Liver (tissue), 9 donors: ENCODE results near the gene MED12. TPM values are rescaled to one million over a fixed set of nuclear protein-coding genes. Genes with fewer than 3 reads are reported as not detected.

Source experiments
- DNase-seq: peaks from one replicate; pipeline ENCODE4 v3.0.0-alpha.2; 2017; ENCODE audit warnings: low spot score
- H3K27ac ChIP-seq, 2 donors: one replicate each; pipeline ENCODE4 v1.7.0; 2013; ENCODE audit warnings: inconsistent platforms in 2 of 2, low read length in 2 of 2, control low read depth in 1 of 2, low read depth in 1 of 2, mild to moderate bottlenecking in 1 of 2
- H3K27me3 ChIP-seq, 4 donors: one replicate each; pipeline versions ENCODE4 v1.6.1 to v1.7.0; 2013; ENCODE audit warnings: low read length in 3 of 4, inconsistent platforms in 1 of 4, mild to moderate bottlenecking in 1 of 4, moderate library complexity in 1 of 4; ENCODE audit not compliant: control insufficient read depth in 4 of 4, insufficient read depth in 4 of 4
- H3K36me3 ChIP-seq, 4 donors: one replicate each; pipeline versions ENCODE4 v1.6.1 to v1.7.0; 2013; ENCODE audit warnings: low read length in 3 of 4, mild to moderate bottlenecking in 3 of 4, low read depth in 1 of 4, moderate library complexity in 1 of 4; ENCODE audit not compliant: control insufficient read depth in 4 of 4, insufficient read depth in 3 of 4
- H3K4me1 ChIP-seq, 4 donors: one replicate each; pipeline versions ENCODE4 v1.6.1 to v1.7.0; 2013; ENCODE audit warnings: low read length in 3 of 4, mild to moderate bottlenecking in 3 of 4, moderate library complexity in 1 of 4; ENCODE audit not compliant: control insufficient read depth in 4 of 4, insufficient read depth in 4 of 4
- H3K4me3 ChIP-seq, 3 donors: one replicate each; pipeline versions ENCODE4 v1.6.1 to v1.7.0; 2013; ENCODE audit warnings: low read length in 3 of 3, control low read depth in 1 of 3, low read depth in 1 of 3, mild to moderate bottlenecking in 1 of 3
- H3K9ac ChIP-seq, 2 donors: one replicate each; pipeline ENCODE4 v1.7.0; 2013; ENCODE audit warnings: low read length in 2 of 2, mild to moderate bottlenecking in 2 of 2, moderate library complexity in 2 of 2, control low read depth in 1 of 2, low read depth in 1 of 2
- H3K9me3 ChIP-seq, 4 donors: one replicate each; pipeline versions ENCODE4 v1.6.1 to v1.7.0; 2013; ENCODE audit warnings: low read length in 3 of 4; ENCODE audit not compliant: control insufficient read depth in 4 of 4
- ATF3 ChIP-seq: IDR thresholded peaks from 2 replicates; pipeline ENCODE4 v1.6.1; 2016; ENCODE audit warnings: antibody characterized with exemption
- CTCF ChIP-seq: fragments of 150-350 bp; IDR thresholded peaks from 2 replicates; pipeline ENCODE4 v1.5.1; 2017; ENCODE audit warnings: improper control_type of control experiment, low read depth, low read length; ENCODE audit not compliant: missing input control
- EGR1 ChIP-seq, 2 donors: IDR thresholded peaks; 2 replicates each; pipeline ENCODE4 v1.6.1; 2016 to 2018; ENCODE audit warnings: antibody characterized with exemption in 2 of 2, low read depth in 2 of 2
- FOXA1 ChIP-seq: IDR thresholded peaks from 2 replicates; pipeline ENCODE4 v1.6.1; 2016; ENCODE audit warnings: antibody characterized with exemption
- FOXA2 ChIP-seq: IDR thresholded peaks from 2 replicates; pipeline ENCODE4 v1.6.1; 2016; ENCODE audit warnings: antibody characterized with exemption
- GABPA ChIP-seq, 2 donors: IDR thresholded peaks in 1 of 2; conservative IDR thresholded peaks in 1 of 2; 2 replicates each; pipeline ENCODE4 v1.6.1; 2016; ENCODE audit warnings: antibody characterized with exemption in 2 of 2, mild to moderate bottlenecking in 1 of 2, moderate library complexity in 1 of 2
- HNF4A ChIP-seq, 2 donors: conservative IDR thresholded peaks; 2 replicates each; pipeline ENCODE4 v1.6.1; 2016; ENCODE audit warnings: antibody characterized with exemption in 2 of 2, mild to moderate bottlenecking in 2 of 2
- HNF4G ChIP-seq: IDR thresholded peaks from 2 replicates; pipeline ENCODE4 v1.6.1; 2016; ENCODE audit warnings: antibody characterized with exemption
- JUND ChIP-seq, 2 donors: IDR thresholded peaks; 2 replicates each; pipeline ENCODE4 v1.6.1; 2016; ENCODE audit warnings: antibody characterized with exemption in 2 of 2
- MAX ChIP-seq: IDR thresholded peaks from 2 replicates; pipeline ENCODE4 v1.6.1; 2016; ENCODE audit warnings: antibody characterized with exemption
- NR2F2 ChIP-seq: IDR thresholded peaks from 2 replicates; pipeline ENCODE4 v1.6.1; 2016; ENCODE audit warnings: antibody characterized with exemption
- RAD21 ChIP-seq, 2 donors: IDR thresholded peaks; 2 replicates each; pipeline ENCODE4 v1.6.1; 2016; ENCODE audit warnings: antibody characterized with exemption in 2 of 2, mild to moderate bottlenecking in 2 of 2
- RXRA ChIP-seq, 2 donors: IDR thresholded peaks; 2 replicates each; pipeline ENCODE4 v1.6.1; 2017 to 2018; ENCODE audit warnings: antibody characterized with exemption in 2 of 2, mild to moderate bottlenecking in 1 of 2
- SP1 ChIP-seq: IDR thresholded peaks from 2 replicates; pipeline ENCODE4 v1.6.1; 2018; ENCODE audit warnings: antibody characterized with exemption, mild to moderate bottlenecking
- TAF1 ChIP-seq: conservative IDR thresholded peaks from 2 replicates; pipeline ENCODE4 v1.6.1; 2016; ENCODE audit warnings: antibody characterized with exemption, mild to moderate bottlenecking
- YY1 ChIP-seq: IDR thresholded peaks from 2 replicates; pipeline ENCODE4 v1.6.1; 2016; ENCODE audit warnings: antibody characterized with exemption, mild to moderate bottlenecking
- ZBTB33 ChIP-seq: IDR thresholded peaks from 2 replicates; pipeline ENCODE4 v1.6.1; 2016; ENCODE audit warnings: antibody characterized with exemption
- WGBS: extraction: QIAGEN DNeasy Blood & Tissue Kit; methylation state at CpG from one replicate; pipeline ENCODE4 v1.1.7; 2013; 5-methylcytosine and 5-hydroxymethylcytosine counted together
- polyA plus RNA-seq, 2 donors: library from polyadenylated mRNA; stranded (reverse) in 1 of 2; unstranded in 1 of 2; fragments of 200-250 nt in 1 of 2; fragments of >200 nt in 1 of 2; fragmentation: Nextera tagmentation in 1 of 2; extraction: Ambion mirVana in 1 of 2; gene quantifications; one replicate each; pipeline versions ENCODE4 v1.2.1 to v1.2.3, GENCODE V29; 2013 to 2015
- total RNA-seq, 2 donors: library from RNA; depleted of rRNA; stranded (reverse); fragments of >200 nt; gene quantifications; one replicate each; pipeline ENCODE4 v1.2.3, GENCODE V29; 2014
- donor health status: healthy.
- donor health status: healthy.
- donor health status: healthy.
- donor health status: healthy.
- donor health status: healthy.

Gene MED12
- total and polyA plus RNA-seq, 4 donors: 3.2 to 25.6 (median 9.3) TPM

- H3K9ac ChIP-seq: no peak overlapping the region
- H3K9me3 ChIP-seq: no peaks in the 10 kb centered on the region
- peak overlapping the region; percentile 25 to 47 for H3K27ac ChIP-seq
- WGBS: 42% methylated on average over 10 of the region's 10 CpGs
- DNase-seq: no peak
- H3K4me1 ChIP-seq: no peaks in the 10 kb centered on the region
- H3K27me3 ChIP-seq: no peaks in the 10 kb centered on the region
- H3K36me3 ChIP-seq: no peaks in the 10 kb centered on the region
- TF ChIP-seq CTCF: no peak
- TF ChIP-seq YY1: no peak
- TF ChIP-seq RAD21 (IDR thresholded peaks at IDR 0.05): no peak
- H3K4me3 ChIP-seq: no peak overlapping the region
Measured at GRCh38 chrX:71103110-71103983, 15.0 kb upstream of the MED12 start.

- H3K36me3 ChIP-seq: no peaks in the 10 kb centered on the region
- no peaks in the 10 kb centered on the region for H3K27me3 ChIP-seq
- DNase-seq: no peak
- TF ChIP-seq ZBTB33 (no peak), FOXA2 (no peak), HNF4G (no peak), RXRA (IDR thresholded peaks at IDR 0.05) (no peak), SP1 (no peak), MAX (no peak), TAF1 (no peak), GABPA (IDR thresholded peaks at IDR 0.05 in 1 of 2, conservative IDR thresholded peaks at IDR 0.05 in 1 of 2) (no peak), FOXA1 (no peak), NR2F2 (no peak), HNF4A (conservative IDR thresholded peaks at IDR 0.05) (no peak), JUND (IDR thresholded peaks at IDR 0.05) (no peak), ATF3 (no peak), EGR1 (IDR thresholded peaks at IDR 0.05; ENCODE audit: low read depth in 2 of 2) (no peak)
- no peak overlapping the region for H3K9ac ChIP-seq
- H3K9me3 ChIP-seq: no peaks in the 10 kb centered on the region
- no peak overlapping the region for H3K27ac ChIP-seq
- H3K4me1 ChIP-seq: no peaks in the 10 kb centered on the region
- no peak overlapping the region for H3K4me3 ChIP-seq
- WGBS: 81% methylated on average over 3 of the region's 3 CpGs
Measured at GRCh38 chrX:71105628-71106027, 12.8 kb upstream of the MED12 start.
